VCaP (cell line): ENCODE data around the gene OR7G2.
"Not testable (repeated sequence)": the region's sequence is repeated elsewhere in the genome, so short reads cannot be mapped to it uniquely, and the experiment has no call there.

Experiments
- H3K27ac ChIP-seq: fragments of 450-650 bp; 2 replicates; pipeline ENCODE4 v1.5.1; 2017
- TF ChIP-seq, protein P1 (sequence below): fragments of 450-650 bp; conservative IDR thresholded peaks from 2 replicates; pipeline ENCODE4 v1.5.1; 2017; ENCODE audit warnings: mild to moderate bottlenecking, moderate library complexity

OR7G2 gene

DNA sequence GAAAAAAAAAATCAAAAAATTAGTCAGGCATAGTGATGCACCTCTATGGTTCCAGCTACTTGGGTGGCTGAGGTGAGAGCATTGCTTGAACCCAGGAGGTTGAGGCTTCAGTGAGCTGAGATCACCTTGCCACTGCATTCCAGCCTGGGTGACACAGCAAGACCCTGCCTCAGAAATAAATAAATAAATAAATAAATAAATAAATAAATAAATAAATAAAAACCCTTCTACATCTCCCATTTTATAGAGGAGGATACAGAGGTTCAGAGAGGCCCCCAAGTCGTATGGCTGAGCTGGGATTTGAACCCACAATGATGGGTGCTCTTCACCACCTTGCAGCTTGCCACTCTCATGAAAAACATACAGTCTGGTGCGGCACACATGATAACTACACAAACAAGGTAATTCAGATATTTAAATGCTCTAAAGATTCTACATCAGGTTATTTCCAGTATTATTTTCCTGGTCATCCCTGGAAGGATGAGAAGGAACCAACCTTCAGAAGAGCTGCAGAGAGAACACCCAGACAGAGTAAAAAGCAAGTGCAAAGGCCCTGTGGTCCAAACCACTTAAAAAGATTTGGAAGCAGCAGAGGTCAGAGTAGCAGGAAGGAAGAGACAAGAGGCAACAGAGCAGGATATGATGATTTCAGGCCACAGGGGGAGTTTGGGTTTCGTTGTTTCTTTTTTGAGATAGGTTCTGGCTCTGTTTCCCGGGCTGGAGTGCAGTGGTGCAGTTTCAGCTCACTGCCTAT is 49.6 kb downstream of the OR7G2 start:
- TF ChIP-seq, protein P1, sequence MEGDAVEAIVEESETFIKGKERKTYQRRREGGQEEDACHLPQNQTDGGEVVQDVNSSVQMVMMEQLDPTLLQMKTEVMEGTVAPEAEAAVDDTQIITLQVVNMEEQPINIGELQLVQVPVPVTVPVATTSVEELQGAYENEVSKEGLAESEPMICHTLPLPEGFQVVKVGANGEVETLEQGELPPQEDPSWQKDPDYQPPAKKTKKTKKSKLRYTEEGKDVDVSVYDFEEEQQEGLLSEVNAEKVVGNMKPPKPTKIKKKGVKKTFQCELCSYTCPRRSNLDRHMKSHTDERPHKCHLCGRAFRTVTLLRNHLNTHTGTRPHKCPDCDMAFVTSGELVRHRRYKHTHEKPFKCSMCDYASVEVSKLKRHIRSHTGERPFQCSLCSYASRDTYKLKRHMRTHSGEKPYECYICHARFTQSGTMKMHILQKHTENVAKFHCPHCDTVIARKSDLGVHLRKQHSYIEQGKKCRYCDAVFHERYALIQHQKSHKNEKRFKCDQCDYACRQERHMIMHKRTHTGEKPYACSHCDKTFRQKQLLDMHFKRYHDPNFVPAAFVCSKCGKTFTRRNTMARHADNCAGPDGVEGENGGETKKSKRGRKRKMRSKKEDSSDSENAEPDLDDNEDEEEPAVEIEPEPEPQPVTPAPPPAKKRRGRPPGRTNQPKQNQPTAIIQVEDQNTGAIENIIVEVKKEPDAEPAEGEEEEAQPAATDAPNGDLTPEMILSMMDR, result no peak
- no peak overlapping the region for H3K27ac ChIP-seq

GRCh38 chr19:9056131-9056530 is 51.1 kb downstream of the OR7G2 start:
- H3K27ac ChIP-seq, result not testable (repeated sequence)

- TF ChIP-seq, protein P1, result no peak
- H3K27ac ChIP-seq, result no peak overlapping the region
Measured at GRCh38 chr19:9054765-9055164, 52.5 kb downstream of the OR7G2 start.

DNA sequence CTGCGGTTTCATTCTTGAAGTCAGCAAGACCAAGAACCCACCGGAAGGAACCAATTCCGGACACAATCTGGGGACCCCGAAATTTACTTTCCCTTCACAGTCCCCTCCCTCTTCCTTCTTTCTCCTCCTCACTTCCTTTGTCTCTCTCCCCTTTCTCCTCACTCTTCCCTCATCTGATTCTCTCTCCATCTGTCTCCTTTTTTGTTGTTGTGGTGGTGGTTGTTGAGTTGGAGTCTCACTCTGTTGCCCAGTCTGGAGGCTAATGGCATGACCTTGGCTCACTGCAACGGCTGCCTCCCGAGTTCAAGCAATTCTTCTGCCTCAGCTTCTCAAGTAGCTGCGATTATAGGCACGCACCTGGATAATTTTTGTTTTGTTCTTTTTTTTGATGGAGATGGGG is 53.1 kb downstream of the OR7G2 start:
- TF ChIP-seq, protein P1, result no peak

GRCh38 chr19:9053674-9054073 is 53.6 kb downstream of the OR7G2 start:
- not testable (repeated sequence) for H3K27ac ChIP-seq

More for the DNA sequence above, 53.1 kb downstream of the OR7G2 start:
- no peak overlapping the region for H3K27ac ChIP-seq

DNA sequence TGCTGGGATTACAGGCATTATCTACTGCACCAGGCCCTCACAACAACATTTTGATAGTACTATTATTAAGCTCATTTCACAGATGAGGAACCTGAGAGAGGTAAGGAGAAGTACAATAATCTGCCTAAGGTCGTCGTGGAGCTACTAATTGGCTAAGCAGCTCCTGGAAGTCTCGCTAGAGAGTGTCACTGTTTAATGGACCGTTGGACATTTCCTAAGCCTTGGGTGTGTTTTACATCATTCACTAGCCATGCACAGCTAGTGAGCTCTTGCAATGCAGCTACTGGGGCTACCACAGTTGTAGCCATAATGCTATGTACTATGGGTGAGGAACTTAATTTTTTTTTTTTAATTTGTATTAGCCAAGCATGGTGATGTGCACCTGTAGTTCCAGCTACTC is 54.4 kb downstream of the OR7G2 start:
- TF ChIP-seq, protein P1, result no peak
- H3K27ac ChIP-seq, result no peak overlapping the region
